ENCODE data around the gene PTPRN2.

The PTPRN2 gene

GRCh38 chr7:158143196-158144120, 444.2 kb downstream of the PTPRN2 start:
- DNase-seq = no peak

DNA sequence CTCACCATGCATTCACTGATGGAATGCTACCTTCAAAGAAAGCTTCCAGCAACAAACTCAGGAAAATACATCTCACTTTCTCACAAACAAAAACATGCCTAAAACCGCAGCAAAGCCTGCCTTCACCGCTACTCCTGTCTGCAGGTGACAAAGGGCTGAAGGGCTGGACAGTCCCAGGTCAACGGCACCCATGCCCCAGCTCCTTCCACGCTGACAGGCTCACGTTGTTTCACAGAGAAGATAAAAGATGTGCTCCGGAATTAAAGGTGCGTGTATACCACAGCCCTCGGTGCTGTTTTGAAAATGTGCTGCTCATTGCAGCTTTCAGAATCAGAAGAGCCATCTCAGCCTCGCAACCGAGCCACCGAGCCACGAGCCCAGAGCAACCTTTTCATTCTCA, 445.0 kb downstream of the PTPRN2 start:
- no peak for DNase-seq

GRCh38 chr7:158141806-158142518, 445.7 kb downstream of the PTPRN2 start:
- DNase-seq = no peak

DNA sequence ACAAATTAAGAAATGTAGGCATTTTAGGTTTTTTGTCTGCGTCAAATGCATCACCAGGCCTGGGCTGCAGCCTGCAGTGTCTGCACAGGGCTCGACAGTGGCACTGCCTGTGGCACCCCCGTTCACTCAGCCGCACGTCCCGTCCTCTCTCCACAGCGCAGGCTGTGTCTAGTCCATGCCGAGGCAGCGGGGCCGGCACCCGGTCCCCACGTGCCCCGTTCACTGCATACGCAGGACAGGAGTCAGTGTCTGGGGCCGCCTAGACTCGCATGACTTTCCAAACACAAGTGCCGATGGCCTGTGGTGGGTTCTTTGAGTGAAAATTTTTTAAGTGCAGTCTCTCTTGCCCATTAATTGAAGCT, 446.4 kb downstream of the PTPRN2 start:
- DNase-seq = no peak

DNA sequence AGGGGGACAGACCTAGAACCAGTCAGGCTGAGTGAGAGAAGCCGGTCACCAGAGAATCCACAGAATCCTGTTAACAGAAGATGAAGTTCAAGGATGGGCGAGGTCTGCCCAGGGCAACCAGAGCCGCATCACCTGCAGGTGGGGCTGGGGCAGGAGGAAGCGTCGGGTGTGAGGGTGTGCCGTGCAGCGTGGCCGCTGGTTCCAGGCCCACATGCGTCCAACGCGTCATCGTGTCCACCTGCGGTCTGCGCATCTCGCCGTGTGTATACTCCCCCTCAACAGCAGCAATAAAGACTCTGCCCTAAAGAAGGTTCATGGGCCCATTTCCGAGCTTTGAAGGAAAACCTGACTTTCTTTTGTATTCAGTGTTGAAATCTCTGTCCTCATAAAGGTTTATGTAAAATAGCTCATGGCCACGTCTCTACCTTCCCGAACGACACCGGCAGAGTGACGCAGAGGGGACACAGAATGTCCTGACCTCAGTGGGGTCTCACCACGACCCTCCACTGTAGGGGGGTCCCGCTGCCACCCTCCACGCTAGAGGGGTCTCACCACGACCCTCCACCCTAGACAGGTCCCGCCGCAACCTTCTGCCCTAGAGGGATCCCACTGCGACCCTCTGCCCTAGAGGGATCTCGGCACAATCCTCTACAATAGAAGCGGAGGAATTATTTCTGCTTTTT, 446.9 kb downstream of the PTPRN2 start:
- no peak for DNase-seq

DNA sequence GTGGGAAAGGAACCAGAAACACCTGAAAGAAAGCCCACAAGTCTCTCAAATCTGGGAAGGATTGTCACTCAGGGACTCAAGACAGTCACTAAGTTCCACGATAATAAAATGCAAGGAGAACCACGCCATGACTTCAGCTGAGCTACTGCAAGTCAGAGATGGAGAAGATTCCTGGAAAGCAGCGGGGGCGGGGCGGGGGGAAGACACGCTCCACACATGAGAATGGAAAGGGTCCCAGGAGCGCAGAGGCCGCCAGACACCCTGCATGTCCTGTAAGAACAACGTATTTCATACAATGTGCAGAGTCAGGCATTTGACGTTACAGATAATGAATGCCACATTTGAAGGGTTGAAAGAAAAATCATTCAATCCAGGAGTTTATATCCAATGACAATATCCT, 448.1 kb downstream of the PTPRN2 start:
- no peak for DNase-seq

DNA sequence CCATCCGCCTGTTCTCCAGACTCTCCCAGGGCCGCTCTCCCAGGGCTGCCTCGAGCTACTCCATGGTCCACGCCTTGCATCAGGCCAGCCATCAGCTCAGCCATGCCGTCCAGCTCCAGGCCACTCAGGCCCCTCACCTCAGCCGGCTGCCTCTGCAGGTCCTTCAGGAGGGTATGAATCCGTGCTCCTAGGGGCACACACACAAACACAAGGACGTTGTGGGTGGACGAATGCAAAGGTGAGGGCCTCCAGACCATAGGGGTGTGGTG, 449.4 kb downstream of the PTPRN2 start:
- no peak for DNase-seq

DNA sequence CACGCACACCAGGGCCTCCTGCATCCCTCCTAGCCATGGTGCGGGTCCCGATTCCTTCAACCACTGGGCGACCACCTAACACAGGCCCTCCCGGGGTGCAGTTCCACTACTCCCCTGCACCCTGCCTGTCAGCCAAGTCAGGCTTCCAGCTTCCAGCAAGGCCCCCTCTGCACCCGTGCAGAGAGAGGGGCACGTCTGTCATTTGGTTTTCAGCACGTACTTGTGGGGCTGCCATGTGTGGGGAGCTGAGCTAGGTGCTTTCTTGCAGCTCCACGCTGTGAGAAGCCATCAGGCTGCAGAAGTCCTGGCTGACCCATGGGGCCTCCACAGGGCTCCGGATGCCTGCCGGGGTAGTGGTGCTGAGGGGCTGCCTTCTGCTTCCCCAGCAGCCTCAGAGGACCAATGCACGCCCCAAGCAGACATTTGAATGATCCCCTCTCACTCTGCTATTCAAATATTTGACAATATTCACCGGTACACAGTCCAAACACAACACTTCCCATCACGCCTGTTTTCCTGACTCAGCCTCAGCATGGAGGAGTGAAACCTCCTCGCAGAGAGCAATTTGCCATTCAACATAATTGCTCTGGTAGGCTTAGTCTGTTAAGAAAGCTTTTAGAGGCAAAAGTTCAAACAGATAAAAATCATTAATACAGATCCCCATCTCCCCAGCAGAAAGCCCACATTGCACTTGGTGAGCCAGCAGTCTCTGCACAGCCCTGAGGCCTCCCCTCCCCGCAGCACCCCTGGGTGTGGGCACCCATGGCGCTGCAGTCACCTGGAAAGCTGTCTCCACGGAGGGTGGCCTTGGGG, 449.9 kb downstream of the PTPRN2 start:
- DNase-seq = no peak

- DNase-seq = no peak
Observed at GRCh38 chr7:158135931-158136330, 451.7 kb downstream of the PTPRN2 start.

DNA sequence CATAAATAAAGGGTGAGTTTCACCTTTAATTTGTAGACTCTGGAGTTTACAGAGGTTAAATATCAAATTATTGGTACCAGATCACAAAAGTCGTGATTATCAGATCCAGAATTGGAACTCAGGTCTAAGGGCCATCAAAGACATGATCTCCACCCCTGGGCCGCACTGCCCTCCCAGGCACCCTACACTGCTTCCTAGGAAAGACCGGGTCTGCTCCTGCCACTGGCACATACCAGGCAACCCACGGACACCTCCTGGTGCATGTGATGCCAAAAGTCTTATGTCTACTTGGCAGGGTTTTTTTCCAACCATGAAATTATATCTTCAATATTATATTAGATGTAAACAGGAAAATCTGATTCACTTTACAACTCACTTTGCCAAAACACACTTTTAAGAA, 452.8 kb downstream of the PTPRN2 start:
- DNase-seq = no peak

GRCh38 chr7:158133515-158134271, 453.9 kb downstream of the PTPRN2 start:
- no peak for DNase-seq

- no peak for DNase-seq
Observed at GRCh38 chr7:158133057-158133456, 454.6 kb downstream of the PTPRN2 start.

DNA sequence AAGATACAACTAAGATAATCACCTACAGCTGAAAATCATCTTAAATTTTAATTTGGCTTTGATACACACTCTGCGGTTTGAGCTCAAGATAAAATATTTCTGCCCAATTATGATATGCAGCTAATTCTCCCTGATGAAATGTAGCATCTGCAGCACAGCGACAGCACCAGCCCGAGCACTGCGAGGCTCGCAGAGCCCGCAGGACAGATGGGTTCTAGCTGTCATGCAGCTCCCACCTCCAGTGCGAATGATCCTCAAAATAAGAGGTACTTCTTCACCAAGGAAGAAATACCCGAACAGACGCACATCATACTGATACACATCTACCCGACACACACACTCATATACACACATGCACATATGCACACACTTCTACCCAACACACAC, 457.6 kb downstream of the PTPRN2 start:
- no peak for DNase-seq

- no peak for DNase-seq
Observed at GRCh38 chr7:158129037-158130022, 458.3 kb downstream of the PTPRN2 start.

GRCh38 chr7:158128572-158128971, 459.1 kb downstream of the PTPRN2 start:
- DNase-seq = no peak

GRCh38 chr7:158127241-158127640, 460.4 kb downstream of the PTPRN2 start:
- no peak for DNase-seq

DNA sequence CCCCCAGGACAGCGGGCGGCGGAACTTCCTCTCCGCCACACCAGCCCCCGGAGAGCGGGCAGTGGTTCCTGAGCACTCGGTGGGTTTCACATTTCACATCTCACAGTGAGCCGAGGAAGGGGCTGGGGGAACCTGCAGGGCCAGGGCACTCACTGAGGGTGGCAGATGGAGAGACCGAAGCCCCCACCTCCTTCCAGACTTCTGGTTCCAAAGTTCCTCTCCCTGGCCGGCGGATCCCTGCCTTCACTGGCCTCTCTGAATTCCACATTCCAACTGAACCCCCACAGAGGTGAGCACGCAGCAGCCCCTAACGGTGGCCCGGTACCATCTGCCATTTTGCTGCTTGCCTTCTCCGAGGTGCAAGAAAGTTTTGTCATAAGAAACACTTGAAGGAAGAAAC, 461.0 kb downstream of the PTPRN2 start:
- DNase-seq = no peak

DNA sequence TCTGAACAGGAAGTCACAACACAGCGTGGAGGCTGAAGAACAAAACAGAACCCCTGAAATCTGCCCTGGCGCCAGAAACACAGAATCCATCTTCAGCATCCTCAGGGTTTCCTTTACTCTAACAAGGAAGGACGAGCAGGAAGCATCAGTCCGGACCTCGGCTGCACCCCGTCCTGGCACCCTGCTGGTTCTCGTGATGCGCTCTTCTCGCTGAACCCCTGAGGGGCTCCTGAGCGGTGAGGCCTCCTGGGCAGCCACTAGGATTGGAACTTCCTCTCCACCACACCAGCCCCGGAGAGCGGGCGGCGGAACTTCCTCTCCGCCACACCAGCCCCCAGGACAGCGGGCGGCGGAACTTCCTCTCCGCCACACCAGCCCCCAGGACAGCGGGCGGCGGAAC, 461.9 kb downstream of the PTPRN2 start:
- DNase-seq = no peak

GRCh38 chr7:158125091-158125490, 462.5 kb downstream of the PTPRN2 start:
- no peak for DNase-seq

GRCh38 chr7:158124671-158125079, 462.9 kb downstream of the PTPRN2 start:
- DNase-seq = no peak

DNA sequence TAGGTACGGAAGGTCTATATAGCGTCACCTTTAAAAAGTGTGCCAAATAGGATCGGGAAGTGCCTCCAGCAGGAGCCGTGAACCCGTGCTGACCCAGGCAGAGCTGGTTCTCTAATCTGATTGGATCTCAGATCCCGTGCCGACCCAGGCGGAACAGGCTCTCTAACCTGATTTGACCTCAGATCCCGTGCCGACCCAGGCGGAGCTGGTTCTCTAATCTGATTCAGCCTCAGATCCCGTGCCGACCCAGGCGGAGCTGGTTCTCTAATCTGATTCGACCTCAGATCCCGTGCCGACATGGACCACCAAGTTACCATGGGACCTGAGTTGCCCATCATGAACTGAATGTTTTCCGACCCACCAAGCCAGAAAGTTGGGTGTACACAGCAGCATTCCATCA, 463.9 kb downstream of the PTPRN2 start:
- DNase-seq = no peak
